Stimulated activated naive CD8-positive, alpha-beta T cell treated with anti-CD3 and anti-CD28 coated beads, Interleukin-15, Interleukin-2, amounts not matched to agents 100 ng/mL and 50 ng/mL, for 24 hours (primary cell): ENCODE measurements around the gene TIMP1.

Source experiments
- H3K27ac Mint-ChIP-seq: one replicate; pipeline ENCODE4 v1.8.0; 2021; ENCODE audit warnings: mild to moderate bottlenecking, mixed read lengths
- H3K27me3 Mint-ChIP-seq: one replicate; pipeline ENCODE4 v1.8.0; 2021; ENCODE audit warnings: mixed read lengths
- H3K36me3 Mint-ChIP-seq: one replicate; pipeline ENCODE4 v1.8.0; 2021; ENCODE audit warnings: low read depth, mixed read lengths
- H3K4me1 Mint-ChIP-seq: one replicate; pipeline ENCODE4 v1.8.0; 2021; ENCODE audit warnings: low read depth, mixed read lengths
- H3K4me3 Mint-ChIP-seq: one replicate; pipeline ENCODE4 v1.8.0; 2021; ENCODE audit warnings: mild to moderate bottlenecking, mixed read lengths
- H3K9me3 Mint-ChIP-seq: one replicate; pipeline ENCODE4 v1.8.0; 2021; ENCODE audit warnings: mixed read lengths

The TIMP1 gene

GRCh38 chrX:47632666-47633065 is 50.4 kb downstream of the TIMP1 start:
- Mint-ChIP-seq H3K4me3 (no peak overlapping the region), H3K27ac (no peak overlapping the region), H3K9me3 (no peaks in the 10 kb centered on the region), H3K27me3 (no peaks in the 10 kb centered on the region), H3K4me1 (peaks cover 28% of the 10 kb centered on the region), H3K36me3 (peaks cover 19% of the 10 kb centered on the region)

GRCh38 chrX:47633689-47634590 is 51.7 kb downstream of the TIMP1 start:
- Mint-ChIP-seq H3K4me3 (no peak overlapping the region), H3K9me3 (no peaks in the 10 kb centered on the region), H3K36me3 (peaks cover 29% of the 10 kb centered on the region), H3K27me3 (no peaks in the 10 kb centered on the region), H3K27ac (no peak overlapping the region), H3K4me1 (peaks cover 28% of the 10 kb centered on the region)

- no peak overlapping the region for H3K27ac Mint-ChIP-seq
- H3K27me3 Mint-ChIP-seq = no peaks in the 10 kb centered on the region
- peaks cover 40% of the 10 kb centered on the region for H3K36me3 Mint-ChIP-seq
- H3K4me3 Mint-ChIP-seq = no peak overlapping the region
- H3K9me3 Mint-ChIP-seq = no peaks in the 10 kb centered on the region
- peaks cover 19% of the 10 kb centered on the region for H3K4me1 Mint-ChIP-seq
These were observed 52.8 kb downstream of the TIMP1 start for GRCh38 chrX:47634871-47635575.
